Gastroesophageal sphincter (tissue), 4 donors: ENCODE results near the gene PTPN23. TPM values are rescaled to one million over a fixed set of nuclear protein-coding genes. Genes with fewer than 3 reads are reported as not detected.

ENCODE experiments used
- ATAC-seq: fragments of 150-250 bp; one replicate; pipeline ENCODE4 v1.9.1; 2016; ENCODE audit warnings: mild to moderate bottlenecking, moderate library complexity
- H3K27ac ChIP-seq, 4 donors: fragments of 200-600 bp; sonication (generic) in 3 of 4; 1 replicate in 3 of 4; 2 replicates in 1 of 4; pipeline ENCODE4 v1.5.1; 2016 to 2019
- H3K27me3 ChIP-seq: fragments of 200-600 bp; sonication (generic); one replicate; pipeline ENCODE4 v1.5.1; 2019
- H3K36me3 ChIP-seq, 2 donors: fragments of 200-600 bp; sonication (generic); one replicate each; pipeline ENCODE4 v1.5.1; 2019; ENCODE audit warnings: control low read depth in 1 of 2
- H3K4me1 ChIP-seq, 3 donors: fragments of 200-600 bp; sonication (generic); 1 replicate in 2 of 3; 2 replicates in 1 of 3; pipeline ENCODE4 v1.5.1; 2016 to 2019; ENCODE audit warnings: control low read depth in 2 of 3
- H3K4me3 ChIP-seq, 2 donors: fragments of 200-600 bp; sonication (generic); one replicate each; pipeline ENCODE4 v1.5.1; 2019; ENCODE audit warnings: mild to moderate bottlenecking in 1 of 2, moderate library complexity in 1 of 2
- H3K9me3 ChIP-seq, 3 donors: fragments of 200-600 bp; sonication (generic); one replicate each; pipeline ENCODE4 v1.5.1; 2017 to 2019; ENCODE audit warnings: control low read depth in 2 of 3
- CTCF ChIP-seq, 4 experiments: fragments of 200-600 bp in 2 of 4; fragments of 450-650 bp in 2 of 4; sonication (generic) in 1 of 4; IDR thresholded peaks; one replicate each; pipeline ENCODE4 v1.5.1; 2017 to 2019; ENCODE audit warnings: antibody characterized with exemption in 4 of 4, mild to moderate bottlenecking in 2 of 4, moderate library complexity in 2 of 4
- EP300 ChIP-seq: sonication (generic); formaldehyde crosslinking; IDR thresholded peaks from one replicate; pipeline ENCODE4 v1.6.1; 2017; ENCODE audit warnings: antibody characterized with exemption, mild to moderate bottlenecking
- POLR2A ChIP-seq, 2 donors: fragments of 450-650 bp; IDR thresholded peaks; one replicate each; pipeline ENCODE4 v1.6.1; 2017; ENCODE audit warnings: antibody characterized with exemption in 2 of 2, mild to moderate bottlenecking in 2 of 2, moderate library complexity in 1 of 2
- POLR2AphosphoS5 ChIP-seq: sonication (generic); formaldehyde crosslinking; IDR thresholded peaks from one replicate; pipeline ENCODE4 v1.6.1; 2017; ENCODE audit warnings: antibody characterized with exemption
- whole genome bisulfite sequencing, 2 donors: methylation state at CpG; one replicate each; pipeline ENCODE4 v1.1.5; 2018; ENCODE audit warnings: low coverage in 1 of 2; 5-methylcytosine and 5-hydroxymethylcytosine counted together
- total RNA-seq, 4 donors: library from RNA; depleted of rRNA; stranded (reverse); fragments of >200 nt; gene quantifications; one replicate each; pipeline ENCODE4 v1.1.0, GENCODE V29; 2016

The PTPN23 gene
- total RNA-seq, 4 donors from 2014 or later: 9.1 to 34.2 (median 19.5) TPM

GRCh38 chr3:47414666-47415587, 34.1 kb downstream of the PTPN23 start:
- TF ChIP-seq POLR2AphosphoS5 (no peak), CTCF (IDR thresholded peaks at IDR 0.05) (no peak), EP300 (no peak), POLR2A (IDR thresholded peaks at IDR 0.05) (no peak)
- Histone ChIP-seq H3K27me3 (no peaks in the 10 kb centered on the region), H3K9me3 (no peaks in the 10 kb centered on the region), H3K36me3 (peaks cover 0 to 95% of the 10 kb centered on the region in 2 donors), H3K4me3 (no peak overlapping the region), H3K27ac (no peak overlapping the region), H3K4me1 (no peaks in the 10 kb centered on the region)
- no peak for ATAC-seq
- WGBS, 2 donors: 65 to 90% methylated on average over 5 to 8 of the region's 16 CpGs

- Histone ChIP-seq H3K27me3 (no peaks in the 10 kb centered on the region), H3K36me3 (peaks cover 0 to 93% of the 10 kb centered on the region in 2 donors), H3K9me3 (no peaks in the 10 kb centered on the region), H3K4me3 (no peak overlapping the region), H3K4me1 (peaks cover 0 to 5% (median 0%) of the 10 kb centered on the region in 3 donors), H3K27ac (no peak overlapping the region)
- no peak for ATAC-seq
- WGBS, 2 donors: 87 to 92% methylated on average over 5 of the region's 9 CpGs
- no peak for TF ChIP-seq POLR2A (IDR thresholded peaks at IDR 0.05)
- no peak for TF ChIP-seq EP300
- no peak for TF ChIP-seq POLR2AphosphoS5
- no peak for TF ChIP-seq CTCF (IDR thresholded peaks at IDR 0.05)
These were observed 35.2 kb downstream of the PTPN23 start for GRCh38 chr3:47416041-47416440.

GRCh38 chr3:47418167-47419082, 37.6 kb downstream of the PTPN23 start:
- TF ChIP-seq POLR2A (IDR thresholded peaks at IDR 0.05): no peak
- TF ChIP-seq EP300: no peak
- no peak for TF ChIP-seq POLR2AphosphoS5
- TF ChIP-seq CTCF (IDR thresholded peaks at IDR 0.05): no peak
- Histone ChIP-seq H3K27ac (no peak overlapping the region), H3K4me1 (peaks cover 0 to 19% (median 11%) of the 10 kb centered on the region in 3 donors), H3K4me3 (no peak overlapping the region), H3K27me3 (no peaks in the 10 kb centered on the region), H3K36me3 (peaks cover 0 to 87% of the 10 kb centered on the region in 2 donors), H3K9me3 (no peaks in the 10 kb centered on the region)
- 40 to 81% methylated on average over 1 to 8 of the region's 53 CpGs for WGBS, 2 donors
- ATAC-seq: no peak

- Histone ChIP-seq H3K9me3 (no peaks in the 10 kb centered on the region), H3K27me3 (no peaks in the 10 kb centered on the region), H3K4me1 (peaks cover 0 to 19% (median 11%) of the 10 kb centered on the region in 3 donors), H3K36me3 (peaks cover 0 to 87% of the 10 kb centered on the region in 2 donors), H3K4me3 (no peak overlapping the region), H3K27ac (no peak overlapping the region)
- no peak for TF ChIP-seq POLR2AphosphoS5
- no peak for TF ChIP-seq CTCF (IDR thresholded peaks at IDR 0.05)
- no peak for TF ChIP-seq EP300
- no peak for TF ChIP-seq POLR2A (IDR thresholded peaks at IDR 0.05)
- ATAC-seq: no peak
- 83% methylated on average over 3 of the region's 17 CpGs; no CpG with 5 or more reads in 1 of the 2 donors for WGBS, 2 donors
These were observed 38.5 kb downstream of the PTPN23 start for GRCh38 chr3:47419083-47420043.
